SK-N-MC (cell line): ENCODE results near the gene SMIM14.

ENCODE experiments used
- EZH2 ChIP-seq: fragments of 200-600 bp; sonication (generic); IDR thresholded peaks from one replicate; pipeline ENCODE4 v1.6.1; 2017; ENCODE audit warnings: antibody characterized with exemption
- FOXP2 ChIP-seq: optimal IDR thresholded peaks from 2 replicates; pipeline ENCODE3; 2011; ENCODE audit warnings: mild to moderate bottlenecking, moderate library complexity; ENCODE audit not compliant: insufficient read depth; ENCODE audit errors: extremely low read length, control extremely low read depth
- POLR2AphosphoS5 ChIP-seq: IDR thresholded peaks from 2 replicates; pipeline ENCODE4 v1.6.1; 2012; ENCODE audit warnings: mild to moderate bottlenecking, low read depth, low read length, borderline replicate concordance

- TF ChIP-seq POLR2AphosphoS5 (no peak), EZH2 (no peak), FOXP2 (no peak)
Measured at GRCh38 chr4:39687014-39687413, 48.3 kb upstream of the SMIM14 start.
